AG20443 (cell line): ENCODE measurements around the gene RBMS3.

ENCODE experiments used
- DNase-seq: peaks from one replicate; pipeline ENCODE4 v3.0.0; 2012; ENCODE audit warnings: low spot score, mixed read lengths

The RBMS3 gene

DNA sequence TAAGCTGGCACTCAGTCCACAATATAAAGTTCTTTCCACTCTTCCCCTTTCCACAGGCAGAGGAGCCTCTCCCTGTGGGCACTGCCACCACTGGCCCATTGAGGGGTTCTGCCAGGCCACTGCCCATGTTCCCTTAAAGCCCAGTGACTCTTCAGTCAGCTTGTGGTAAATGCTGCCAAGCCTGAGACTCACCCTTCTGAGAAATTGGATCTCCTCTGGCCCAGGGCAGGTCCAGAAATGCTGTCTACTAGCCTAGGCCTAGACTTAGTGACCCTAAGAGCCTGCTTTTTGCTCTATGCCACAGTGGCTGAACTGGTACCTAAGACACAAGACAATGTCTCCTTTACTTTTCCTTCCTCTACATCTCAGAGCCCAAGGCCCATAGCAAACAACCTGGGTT, 295.8 kb downstream of the RBMS3 start:
- DNase-seq, result no peak

DNA sequence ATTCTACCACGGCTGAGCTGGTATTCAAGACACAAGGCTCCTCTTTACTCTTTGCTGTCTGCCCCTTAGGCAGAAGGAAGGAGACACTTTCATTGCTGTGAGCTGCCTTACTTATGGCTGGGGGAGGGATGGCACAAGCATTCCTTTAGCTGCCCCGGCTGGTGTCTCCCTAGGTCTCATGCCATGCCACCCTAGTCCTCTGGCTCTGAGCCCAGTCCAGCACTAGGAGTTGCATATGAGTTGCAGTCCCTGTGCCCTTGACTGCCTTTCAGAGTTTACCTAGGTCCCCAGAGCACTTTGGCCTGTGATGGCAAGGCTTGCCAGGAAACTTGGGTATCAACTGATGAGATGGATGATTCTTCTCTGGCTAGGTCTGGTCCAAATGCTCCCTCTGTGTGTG, 296.4 kb downstream of the RBMS3 start:
- no peak for DNase-seq

DNA sequence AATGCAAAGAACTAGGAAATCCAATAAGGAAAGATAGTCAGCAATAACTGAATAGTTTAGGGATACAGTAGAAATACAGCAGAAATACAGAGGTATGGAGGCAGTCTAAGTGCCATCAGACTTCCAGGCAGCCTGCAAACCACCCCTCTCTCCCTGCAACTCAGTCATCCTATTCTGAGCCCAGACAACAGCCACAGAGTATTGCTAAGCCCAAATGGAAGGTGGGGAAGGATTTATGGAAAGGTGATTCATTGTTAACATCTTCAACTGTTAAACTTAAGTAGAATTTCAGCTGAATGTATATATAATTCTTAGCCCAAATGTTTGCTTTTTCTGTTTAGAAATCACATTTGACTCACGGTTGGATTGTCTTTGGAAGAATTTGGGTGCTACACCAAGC, 300.4 kb downstream of the RBMS3 start:
- peak; percentile 12 for DNase-seq

GRCh38 chr3:29582273-29582672, 301.4 kb downstream of the RBMS3 start:
- DNase-seq, result no peak

- no peak for DNase-seq
Measured at GRCh38 chr3:29583861-29584260, 303.0 kb downstream of the RBMS3 start.

GRCh38 chr3:29585368-29585767, 304.5 kb downstream of the RBMS3 start:
- no peak for DNase-seq

DNA sequence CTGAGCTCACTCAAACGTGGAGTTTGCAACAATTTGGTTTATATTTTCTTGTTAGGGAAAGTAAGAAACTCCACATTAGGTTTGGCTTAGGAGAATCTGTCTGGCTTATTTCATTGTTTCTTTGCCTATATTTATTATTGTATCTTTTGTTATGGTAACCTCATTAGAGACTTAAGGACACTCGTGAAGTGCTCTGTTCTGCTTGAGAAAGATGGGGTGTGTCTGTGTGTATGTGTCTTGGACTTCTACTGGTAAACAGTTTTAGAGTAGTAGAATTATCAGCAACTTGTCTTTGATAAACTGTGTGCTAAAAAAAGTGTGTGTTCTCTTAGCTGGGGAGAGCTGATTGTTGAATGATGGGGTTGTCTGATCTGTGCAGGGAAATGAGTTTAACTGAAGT, 306.5 kb downstream of the RBMS3 start:
- DNase-seq, result no peak

GRCh38 chr3:29590012-29590411, 309.1 kb downstream of the RBMS3 start:
- DNase-seq, result no peak

DNA sequence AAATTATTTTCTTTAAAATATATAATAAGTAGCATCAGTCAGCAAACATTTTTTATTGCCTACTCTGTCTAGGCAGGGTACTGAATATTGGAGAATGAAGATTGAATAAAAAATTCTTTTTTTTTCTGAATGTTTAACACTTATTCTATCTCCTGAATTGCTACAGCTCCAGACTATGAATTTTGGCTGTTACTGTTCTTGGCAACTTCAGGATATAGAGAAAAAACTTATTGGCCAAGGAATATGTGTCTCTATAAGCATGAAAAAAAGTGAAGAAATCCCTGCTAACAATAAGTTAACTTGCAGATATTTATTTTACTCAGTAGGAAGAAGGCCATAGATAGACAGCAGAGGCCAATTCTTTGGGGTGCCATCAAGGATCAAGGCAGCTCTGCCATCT, 309.6 kb downstream of the RBMS3 start:
- DNase-seq, result no peak

GRCh38 chr3:29591579-29591978, 310.7 kb downstream of the RBMS3 start:
- DNase-seq, result no peak

- no peak for DNase-seq
Measured at GRCh38 chr3:29593802-29594201, 312.9 kb downstream of the RBMS3 start.

DNA sequence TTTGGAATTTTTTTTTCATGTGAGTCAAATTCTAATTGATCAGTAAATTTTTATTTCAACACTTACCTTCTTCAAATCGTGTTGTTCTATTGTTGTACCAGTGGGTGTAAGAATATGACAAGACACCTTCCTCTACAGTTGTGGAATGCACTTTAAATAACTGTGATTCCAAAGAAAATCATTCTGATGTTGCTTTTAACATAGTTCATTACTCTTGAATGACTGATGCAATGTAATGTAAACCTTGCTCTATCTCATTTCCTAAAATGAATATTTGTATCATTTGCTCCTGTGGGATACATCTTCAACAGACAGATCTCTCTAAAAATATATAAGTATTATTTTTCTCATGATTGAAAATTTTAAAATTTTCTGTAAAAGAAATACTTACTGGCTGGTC, 313.4 kb downstream of the RBMS3 start:
- DNase-seq, result no peak

GRCh38 chr3:29597376-29598008, 316.6 kb downstream of the RBMS3 start:
- DNase-seq, result no peak

DNA sequence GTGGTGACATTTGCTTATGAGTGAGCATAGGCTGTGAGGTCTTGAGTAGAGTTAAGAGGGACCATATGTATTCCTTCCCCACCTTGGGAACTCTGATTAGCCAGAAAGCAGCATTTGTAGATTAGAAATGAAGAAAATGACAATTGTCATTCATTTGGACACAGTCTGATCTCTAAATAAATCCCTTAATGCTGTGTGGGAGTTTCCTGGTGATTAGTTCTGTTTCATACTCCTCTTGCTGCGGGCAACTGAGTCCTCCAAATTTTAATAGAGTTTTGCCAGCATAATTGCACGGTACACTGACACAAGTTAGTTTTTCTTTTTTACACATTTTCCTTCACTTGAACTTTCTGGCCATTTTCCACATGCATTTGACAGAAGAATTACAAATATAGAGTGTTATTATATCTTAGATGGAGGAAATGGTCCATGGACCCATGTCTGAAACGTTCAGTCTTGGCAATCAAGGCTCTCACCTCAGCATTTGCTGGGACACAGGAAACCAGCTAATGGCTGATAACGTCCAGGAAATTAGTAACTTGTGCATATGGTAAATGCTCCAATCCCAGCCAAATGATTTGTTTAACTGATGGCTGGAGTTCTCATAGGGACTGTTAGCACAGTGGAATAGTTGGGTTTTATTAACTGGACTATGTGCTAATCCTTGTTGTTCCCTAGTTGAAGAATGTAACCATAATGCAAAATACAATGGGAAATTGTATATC, 321.2 kb downstream of the RBMS3 start:
- DNase-seq, result no peak

DNA sequence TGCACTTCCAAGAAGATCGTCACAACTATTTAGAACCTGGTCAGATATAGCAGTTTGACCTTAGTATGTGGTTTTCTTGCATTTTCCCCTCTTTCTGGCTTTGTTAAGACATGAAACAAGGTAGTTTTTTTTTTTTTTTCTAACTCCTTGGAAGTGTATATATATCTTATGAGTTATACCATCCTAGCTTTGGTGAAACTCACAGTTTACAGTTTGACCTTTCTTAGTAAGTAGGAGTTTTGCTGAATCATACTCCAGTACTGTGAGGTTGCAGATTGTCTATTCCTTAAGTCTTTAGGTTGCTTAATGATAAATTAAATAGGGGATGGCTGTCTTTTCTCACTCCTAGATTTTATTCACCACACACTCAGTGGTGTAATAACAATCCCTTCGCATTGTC, 325.0 kb downstream of the RBMS3 start:
- DNase-seq, result no peak

DNA sequence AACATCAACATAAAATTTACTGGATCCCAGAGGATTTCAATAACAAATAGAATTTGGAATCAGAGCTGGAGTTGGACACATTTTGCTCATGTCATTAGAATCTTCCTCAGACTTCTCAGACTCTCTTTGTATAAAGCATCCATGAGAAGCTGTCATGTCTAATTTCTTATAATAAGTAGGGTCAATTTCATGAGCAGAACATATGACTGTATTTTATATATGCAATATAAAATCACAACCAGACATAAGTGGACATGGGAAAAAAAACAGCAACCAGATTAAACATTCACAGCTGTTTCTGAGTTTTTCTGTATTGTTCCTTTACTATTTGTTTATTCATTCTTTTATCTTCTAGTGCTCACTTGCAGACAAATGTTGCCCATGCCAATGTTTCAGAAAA, 325.5 kb downstream of the RBMS3 start:
- no peak for DNase-seq

GRCh38 chr3:29608414-29609327, 327.8 kb downstream of the RBMS3 start:
- DNase-seq, result no peak

- DNase-seq, result no peak
Measured at GRCh38 chr3:29609328-29609811, 328.5 kb downstream of the RBMS3 start.

- no peak for DNase-seq
Measured at GRCh38 chr3:29610781-29611180, 329.9 kb downstream of the RBMS3 start.

- DNase-seq, result no peak
Measured at GRCh38 chr3:29611252-29611651, 330.4 kb downstream of the RBMS3 start.

DNA sequence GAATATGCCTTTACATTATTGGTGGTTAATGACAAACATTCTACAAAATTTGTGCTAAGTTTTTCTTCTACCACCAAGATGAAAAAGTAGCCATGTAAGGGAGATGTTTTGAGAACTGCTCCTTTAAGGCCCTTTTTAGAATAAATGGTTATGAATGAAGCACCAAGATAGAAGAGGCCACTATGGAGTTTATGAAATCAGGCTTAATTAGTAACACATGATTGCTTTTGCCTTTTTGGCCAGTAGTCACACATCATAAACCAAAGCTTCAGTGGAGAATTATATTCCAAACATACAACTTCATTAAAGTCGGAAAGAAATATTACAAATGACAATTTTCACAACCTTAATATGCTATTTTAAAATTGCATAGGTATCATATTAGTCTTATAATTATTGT, 331.7 kb downstream of the RBMS3 start:
- peak; percentile 13 for DNase-seq

DNA sequence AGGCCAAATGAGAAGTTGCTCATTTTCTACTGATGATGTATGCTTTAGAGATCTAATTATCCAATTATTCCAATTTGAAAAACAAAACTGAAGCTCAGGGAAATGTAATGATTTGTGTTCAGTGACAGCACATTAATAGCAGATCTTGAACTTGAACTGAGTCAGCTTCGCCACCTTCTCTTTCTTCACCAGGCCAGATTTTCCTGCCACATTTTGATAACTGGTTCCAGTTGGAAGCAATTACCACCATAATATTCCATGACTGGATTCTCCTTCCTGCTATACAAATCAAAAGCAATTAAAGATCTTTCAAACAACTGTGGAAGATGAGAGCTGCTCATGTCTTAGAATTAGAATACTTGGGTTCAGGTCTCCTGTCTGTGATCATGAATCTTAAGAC, 334.1 kb downstream of the RBMS3 start:
- no peak for DNase-seq
